HG02938 (cell line): ENCODE measurements around the gene PIGT.

Experiments
- ATAC-seq: cut with Tn5 transposase; IDR thresholded peaks from one replicate; pipeline ENCODE4 v1.9.1; 2021; ENCODE audit warnings: mild to moderate bottlenecking, moderate library complexity; ENCODE audit not compliant: unreplicated experiment

Gene PIGT

GRCh38 chr20:45400346-45401031 is 15.5 kb upstream of the PIGT start:
- ATAC-seq = no peak

DNA sequence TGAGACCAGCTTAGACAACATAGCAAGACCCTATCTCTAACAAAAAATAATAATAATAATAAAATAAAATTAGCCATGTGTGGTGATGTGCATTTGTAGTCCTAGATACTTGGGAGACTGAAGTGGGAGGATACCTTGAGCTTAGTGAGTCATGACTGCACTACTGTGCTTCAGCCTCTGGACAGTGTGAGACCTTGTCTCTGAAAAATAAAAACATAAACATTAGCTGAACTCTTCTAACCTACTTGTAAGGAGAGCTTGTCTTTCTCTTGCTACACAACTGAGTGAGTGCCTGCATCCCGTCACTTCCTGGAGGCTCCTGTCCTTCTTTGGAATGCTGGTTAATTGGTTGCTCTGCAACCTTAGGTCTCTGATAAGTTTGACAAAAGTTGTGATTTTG is 13.0 kb upstream of the PIGT start:
- no peak for ATAC-seq

DNA sequence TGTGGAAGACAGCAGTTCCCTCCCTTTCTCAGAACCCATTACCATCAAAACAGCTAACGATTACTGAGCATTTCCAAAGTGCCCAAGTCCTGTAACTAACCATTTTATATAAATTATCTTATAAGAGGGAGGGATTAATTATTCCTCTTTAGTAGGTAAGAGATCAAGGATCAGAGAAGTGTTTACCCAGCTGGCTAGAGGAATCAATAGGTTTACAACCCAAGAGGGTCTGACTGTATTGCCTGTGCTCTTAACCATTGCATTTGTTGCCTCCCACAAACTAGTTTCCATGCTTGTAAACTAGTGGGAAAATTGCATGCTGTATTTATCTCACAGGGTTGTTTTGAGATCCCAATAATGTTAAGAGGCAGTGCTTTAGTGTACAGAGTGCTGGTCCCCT is 11.5 kb upstream of the PIGT start:
- ATAC-seq = no peak

- ATAC-seq = no peak
Measured at GRCh38 chr20:45405571-45406259, 10.2 kb upstream of the PIGT start.

DNA sequence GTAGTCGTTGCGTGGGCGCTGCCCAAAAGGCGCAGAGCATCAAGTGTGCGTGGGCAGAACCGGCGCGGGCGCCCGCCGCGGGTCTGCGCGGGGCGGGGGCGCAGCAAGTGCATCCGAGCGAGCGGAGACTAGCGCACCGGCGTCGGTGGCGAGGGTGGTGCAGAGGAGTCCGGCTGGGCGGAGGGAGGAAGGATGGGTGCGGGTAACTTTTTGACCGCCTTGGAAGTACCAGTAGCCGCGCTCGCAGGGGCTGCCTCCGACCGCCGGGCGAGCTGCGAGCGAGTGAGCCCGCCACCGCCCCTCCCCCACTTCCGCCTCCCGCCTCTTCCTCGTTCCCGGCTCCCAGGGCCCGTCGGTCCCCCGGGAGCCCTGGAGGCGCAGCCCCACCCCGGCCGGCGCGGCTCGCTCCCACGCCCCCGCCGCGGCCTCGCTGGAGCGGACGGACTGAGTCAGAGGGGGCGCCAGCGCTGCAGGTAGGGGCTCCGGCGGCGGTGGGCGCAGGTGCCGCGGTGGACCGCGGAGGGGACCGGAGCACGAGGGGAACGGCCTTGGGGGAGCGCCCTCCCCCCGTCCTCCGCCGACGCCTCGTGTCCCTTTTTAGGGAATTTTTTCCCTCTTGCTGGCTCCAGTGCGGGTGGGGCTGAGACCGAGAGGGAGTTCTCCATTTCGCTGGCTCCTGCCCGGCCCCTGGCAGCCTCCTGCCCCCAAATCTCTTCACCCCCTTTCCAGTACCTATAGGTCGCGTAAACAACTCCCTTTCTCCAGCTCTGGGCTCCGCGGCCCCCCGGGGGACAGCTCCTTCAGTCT is 9.5 kb upstream of the PIGT start:
- ATAC-seq = no peak

DNA sequence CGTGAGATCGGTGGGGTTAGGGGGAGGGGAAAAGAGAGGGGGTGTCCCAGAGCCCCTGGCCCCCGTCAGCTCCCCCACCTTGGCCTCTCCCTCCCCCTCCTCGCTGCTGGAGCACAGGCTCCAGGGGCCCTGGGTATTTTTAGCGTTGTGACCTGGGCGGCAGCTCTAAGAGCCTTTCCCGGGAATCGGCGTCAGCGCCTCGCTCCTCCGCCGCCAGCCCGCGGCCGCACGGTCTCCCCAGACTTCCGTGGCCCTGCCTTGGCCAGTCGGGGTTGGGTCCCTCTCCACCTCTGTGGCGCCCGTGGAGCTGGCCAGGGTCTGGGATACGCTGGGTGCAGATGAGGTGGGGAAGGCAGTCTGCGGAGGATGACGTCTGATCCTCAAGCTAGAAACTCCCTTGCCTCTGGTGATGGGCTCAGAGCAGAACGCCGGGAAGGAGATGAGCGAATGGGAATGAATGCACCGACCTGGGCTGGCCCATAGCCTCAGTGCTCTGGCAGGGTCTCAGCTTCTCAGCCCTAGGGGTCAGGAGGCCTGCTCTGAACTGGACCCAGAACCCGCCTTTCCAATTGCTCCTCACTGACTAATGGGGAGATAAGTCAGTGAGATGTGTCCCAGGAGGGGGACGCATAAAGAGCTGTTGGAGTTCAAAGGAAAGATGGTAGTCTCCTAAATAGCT is 8.7 kb upstream of the PIGT start:
- ATAC-seq = no peak

DNA sequence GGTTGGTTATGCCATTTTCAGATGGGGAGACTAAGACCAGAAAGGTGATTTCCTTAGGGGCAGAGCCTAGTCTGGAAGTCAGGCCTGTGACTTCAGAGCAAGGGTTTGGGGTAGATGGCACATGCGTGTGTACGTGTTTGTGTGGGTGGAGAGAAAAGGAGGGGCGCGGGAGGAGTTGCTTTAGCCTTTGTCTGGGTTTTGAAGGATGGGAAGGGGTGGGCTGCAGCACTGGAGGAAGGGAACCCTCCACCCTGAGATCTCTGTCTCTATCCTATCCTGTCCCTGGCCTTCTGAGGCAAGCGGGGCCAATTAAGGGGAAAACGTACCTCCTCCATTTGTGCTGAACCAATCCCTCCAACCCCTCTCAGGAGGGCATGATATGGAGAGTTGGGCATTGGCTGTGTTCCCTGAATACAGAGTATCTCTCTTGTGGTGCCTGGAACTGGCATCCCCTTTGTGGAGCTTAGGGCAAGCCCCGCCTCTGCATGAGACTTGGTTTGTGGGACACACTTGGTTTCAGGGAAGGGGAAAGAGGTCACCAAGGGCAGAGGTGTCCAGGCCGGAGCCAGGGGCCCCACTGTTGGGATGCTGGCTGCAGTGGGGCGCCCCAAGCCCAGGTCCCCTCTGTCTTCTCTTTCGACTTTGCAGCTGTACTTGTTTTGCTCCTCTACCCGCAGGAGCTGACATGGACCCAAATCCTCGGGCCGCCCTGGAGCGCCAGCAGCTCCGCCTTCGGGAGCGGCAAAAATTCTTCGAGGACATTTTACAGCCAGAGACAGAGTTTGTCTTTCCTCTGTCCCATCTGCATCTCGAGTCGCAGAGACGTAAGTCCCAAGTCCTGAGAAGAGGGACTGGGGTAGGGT is 7.9 kb upstream of the PIGT start, which contains the start of gene DBNDD2:
Gene DBNDD2 (plus strand): TSS at position 507 of the 863 bp plus-strand sequence. CDS start 179 bp downstream, at position 686.
- ATAC-seq = no peak

- ATAC-seq = no peak
Measured at GRCh38 chr20:45408646-45409213, 7.2 kb upstream of the PIGT start.

- no peak for ATAC-seq
Measured at GRCh38 chr20:45409521-45410272, 6.2 kb upstream of the PIGT start.

- no peak for ATAC-seq
Measured at GRCh38 chr20:45410887-45411286, 5.1 kb upstream of the PIGT start.

GRCh38 chr20:45412653-45413052 is 3.3 kb upstream of the PIGT start:
- no peak for ATAC-seq

DNA sequence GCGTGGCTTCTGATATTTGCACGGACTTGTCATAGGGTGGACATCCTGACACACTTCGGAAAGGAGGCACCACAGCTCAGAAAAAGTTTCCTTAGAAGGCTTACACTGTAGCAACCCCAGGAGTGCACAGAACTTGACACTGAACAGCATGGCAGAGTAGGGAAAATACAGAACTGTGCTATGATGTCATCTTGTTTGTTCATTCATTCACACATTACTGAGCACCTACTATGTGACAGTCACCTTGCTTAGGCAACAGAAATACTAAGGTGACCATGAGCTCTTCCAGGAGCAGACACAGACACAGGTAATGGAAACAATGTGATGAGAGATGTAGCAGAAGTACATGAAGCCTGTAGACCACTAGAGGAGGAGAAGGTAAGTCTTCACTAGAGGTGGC is 2.5 kb upstream of the PIGT start:
- no peak for ATAC-seq

GRCh38 chr20:45416917-45417316 is 976 bp downstream of the PIGT start:
- no peak for ATAC-seq

GRCh38 chr20:45419188-45420091 is 3.5 kb downstream of the PIGT start:
- ATAC-seq = peak; percentile 68

GRCh38 chr20:45420125-45420524 is 4.2 kb downstream of the PIGT start:
- ATAC-seq = no peak

DNA sequence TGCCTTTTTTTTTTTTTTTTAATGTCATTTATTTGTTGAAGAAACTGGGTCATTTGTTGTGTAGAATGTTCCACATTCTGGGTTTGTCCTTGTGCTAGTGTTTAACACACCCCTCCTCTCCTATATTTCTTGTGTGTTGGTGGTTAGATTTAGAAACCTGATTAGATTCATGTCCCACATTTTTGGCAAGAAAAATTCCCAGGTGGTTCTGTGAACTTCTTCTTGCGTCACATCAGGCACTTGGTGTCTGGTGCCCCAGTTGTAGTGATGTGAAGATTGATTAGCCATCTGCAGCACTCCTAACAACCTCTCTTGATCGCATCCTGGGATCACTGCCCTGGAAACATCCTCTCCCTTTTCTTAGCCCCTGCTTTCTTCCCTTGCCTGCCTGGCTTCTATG is 7.8 kb downstream of the PIGT start:
- ATAC-seq = no peak

DNA sequence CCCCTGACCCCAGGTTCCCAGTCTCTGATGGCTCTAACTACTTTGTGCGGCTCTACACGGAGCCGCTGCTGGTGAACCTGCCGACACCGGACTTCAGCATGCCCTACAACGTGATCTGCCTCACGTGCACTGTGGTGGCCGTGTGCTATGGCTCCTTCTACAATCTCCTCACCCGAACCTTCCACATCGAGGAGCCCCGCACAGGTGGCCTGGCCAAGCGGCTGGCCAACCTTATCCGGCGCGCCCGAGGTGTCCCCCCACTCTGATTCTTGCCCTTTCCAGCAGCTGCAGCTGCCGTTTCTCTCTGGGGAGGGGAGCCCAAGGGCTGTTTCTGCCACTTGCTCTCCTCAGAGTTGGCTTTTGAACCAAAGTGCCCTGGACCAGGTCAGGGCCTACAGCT is 9.6 kb downstream of the PIGT start:
- no peak for ATAC-seq

DNA sequence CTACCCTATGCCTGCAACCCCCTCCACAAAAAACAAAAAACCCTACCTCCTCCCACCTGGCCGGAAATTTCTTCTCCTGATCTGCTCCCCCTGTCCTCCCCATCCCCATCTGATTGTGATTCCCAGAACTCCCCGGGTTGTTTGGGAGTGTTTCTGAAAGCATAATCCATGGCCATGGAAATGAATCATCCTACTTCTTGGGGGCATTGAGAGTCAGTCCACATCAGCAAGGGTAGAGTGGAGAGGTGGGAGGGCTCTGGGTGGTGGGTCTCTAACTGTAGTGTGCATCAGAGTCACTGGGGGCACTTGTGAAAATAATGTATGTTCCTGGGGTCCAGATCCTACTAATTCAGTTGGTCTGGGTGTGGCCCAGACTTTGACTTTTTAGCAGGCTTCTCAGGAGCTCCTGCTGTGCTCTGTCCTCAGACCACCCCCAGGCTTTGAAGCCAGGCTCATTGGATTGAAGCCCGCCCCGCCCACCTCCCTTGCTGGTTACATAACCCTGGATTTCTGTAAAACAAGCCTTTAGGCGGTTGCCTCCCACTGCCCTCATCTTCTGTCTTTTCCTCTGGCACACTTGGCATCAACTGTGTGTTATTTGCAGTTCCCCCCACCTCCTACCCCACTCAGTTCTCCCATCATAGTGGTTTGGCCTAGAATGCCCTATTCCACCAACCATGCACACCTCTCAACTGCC is 10.5 kb downstream of the PIGT start:
- ATAC-seq = no peak
